HG03139 (cell line): ENCODE results near the gene ACADS.

Source experiments
- ATAC-seq: cut with Tn5 transposase; IDR thresholded peaks from one replicate; pipeline ENCODE4 v1.9.1; 2021; ENCODE audit not compliant: unreplicated experiment

The ACADS gene

GRCh38 chr12:120700886-120701285, 24.7 kb upstream of the ACADS start:
- ATAC-seq: no peak

DNA sequence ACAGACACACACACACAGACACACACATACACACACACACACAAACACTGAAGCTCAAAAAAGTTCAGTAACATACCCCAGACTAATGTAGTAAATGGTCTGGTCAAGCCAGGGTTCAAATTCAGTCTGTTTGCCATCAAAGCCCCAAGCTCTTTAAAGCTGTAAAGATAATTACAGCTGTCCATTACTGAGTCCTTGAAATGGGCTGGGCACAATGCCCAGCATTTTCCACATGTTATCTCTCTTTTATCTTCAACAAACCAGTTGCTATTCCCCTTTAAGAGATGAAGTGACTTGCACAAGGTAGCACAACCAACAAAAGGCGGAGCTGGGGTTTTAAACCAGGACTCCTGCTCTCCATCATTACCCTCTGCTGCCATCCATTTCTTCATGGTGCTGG, 23.0 kb upstream of the ACADS start:
- ATAC-seq: no peak

- ATAC-seq: no peak
Measured at GRCh38 chr12:120703311-120703942, 22.2 kb upstream of the ACADS start.

- ATAC-seq: no peak
Measured at GRCh38 chr12:120705618-120706017, 20.0 kb upstream of the ACADS start.

GRCh38 chr12:120706029-120706428, 19.6 kb upstream of the ACADS start:
- ATAC-seq: no peak

- ATAC-seq: no peak
Measured at GRCh38 chr12:120708651-120709050, 17.0 kb upstream of the ACADS start.

- peak; percentile 52 for ATAC-seq
Measured at GRCh38 chr12:120710031-120710804, 15.4 kb upstream of the ACADS start, which contains the start of gene UNC119B. TSS of gene UNC119B (plus strand) at chr12:120710458. CDS start at chr12:120710475, 17 bp downstream.

DNA sequence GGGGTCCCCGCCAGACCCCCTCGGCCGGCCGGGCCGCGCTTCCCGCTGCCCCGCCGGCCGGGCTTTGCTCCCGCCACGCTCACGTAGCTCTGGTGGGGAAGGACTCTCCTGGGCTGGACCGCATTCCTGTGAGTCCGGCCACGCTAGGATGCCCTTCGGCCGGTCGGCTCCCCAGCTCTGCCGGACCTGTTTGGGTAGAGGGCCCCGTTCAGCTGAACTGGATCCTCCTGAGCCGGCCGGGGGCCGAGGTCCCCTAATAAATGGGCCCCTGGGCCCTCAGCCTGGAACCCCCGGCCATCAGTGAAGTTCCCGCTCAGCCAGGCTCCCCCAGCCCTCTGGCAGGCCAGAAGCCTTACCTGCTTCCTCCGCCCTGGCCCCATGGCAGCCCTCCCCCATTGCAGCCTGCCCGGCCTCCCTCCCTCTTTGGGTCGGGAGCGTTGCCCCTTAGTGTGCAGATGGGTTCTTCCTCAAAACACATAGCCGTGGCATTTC, 14.8 kb upstream of the ACADS start:
- ATAC-seq: peak; percentile 21

GRCh38 chr12:120711411-120711810, 14.2 kb upstream of the ACADS start:
- ATAC-seq: no peak

GRCh38 chr12:120712610-120713009, 13.0 kb upstream of the ACADS start:
- ATAC-seq: no peak

DNA sequence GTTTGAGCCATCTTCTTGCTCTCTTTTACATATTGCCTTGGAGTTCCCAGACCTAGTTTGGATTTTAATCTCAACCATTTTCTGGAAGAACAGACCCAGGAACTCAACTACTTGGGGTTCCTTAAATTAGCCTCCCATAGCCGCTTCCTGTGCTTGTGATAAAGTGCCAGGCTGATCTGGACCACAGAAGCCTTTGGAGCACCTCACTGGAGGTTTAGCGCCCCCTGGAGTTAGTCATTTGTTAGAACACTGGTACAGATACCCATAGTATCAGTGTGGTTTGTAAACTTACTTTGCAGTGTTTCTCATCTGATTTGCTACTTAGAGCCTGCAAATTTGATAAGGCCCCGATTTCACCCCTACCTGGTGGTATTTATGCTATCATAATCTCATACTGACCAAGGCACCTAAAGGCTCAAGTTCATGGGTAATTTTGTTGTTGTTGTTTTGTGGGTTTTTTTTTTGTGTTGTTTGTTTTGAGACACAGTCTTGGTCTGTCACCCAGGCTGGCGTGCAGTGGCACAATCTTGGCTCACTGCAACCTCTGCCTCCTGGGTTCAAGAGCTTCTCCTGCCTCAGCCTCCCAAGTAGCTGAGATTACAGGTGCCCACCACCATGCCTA, 11.7 kb upstream of the ACADS start:
- ATAC-seq: no peak

DNA sequence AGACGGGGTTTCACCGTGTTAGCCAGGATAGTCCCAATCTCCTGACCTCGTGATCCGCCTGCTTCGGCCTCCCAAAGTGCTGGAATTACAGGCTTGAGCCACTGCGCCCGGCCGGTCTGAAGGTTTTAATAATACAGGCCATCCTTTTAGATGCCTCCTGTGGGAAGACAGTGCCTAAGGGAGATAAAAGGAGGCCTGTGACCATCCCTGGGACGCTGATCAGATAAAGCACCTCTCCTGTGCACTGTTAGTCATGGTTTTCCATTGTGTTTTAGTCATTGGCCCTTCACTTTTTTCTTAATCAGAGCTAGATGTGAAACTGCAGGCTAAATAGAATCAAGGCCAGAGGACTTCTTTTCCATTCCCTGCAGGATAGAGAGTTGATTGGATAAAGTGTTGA, 7.6 kb upstream of the ACADS start:
- no peak for ATAC-seq

- no peak for ATAC-seq
Measured at GRCh38 chr12:120719072-120719471, 6.6 kb upstream of the ACADS start.

- ATAC-seq: no peak
Measured at GRCh38 chr12:120719496-120720233, 6.0 kb upstream of the ACADS start.

GRCh38 chr12:120720234-120720986, 5.2 kb upstream of the ACADS start:
- no peak for ATAC-seq

GRCh38 chr12:120720987-120721801, 4.4 kb upstream of the ACADS start:
- ATAC-seq: no peak

GRCh38 chr12:120721866-120722265, 3.8 kb upstream of the ACADS start:
- no peak for ATAC-seq

- no peak for ATAC-seq
Measured at GRCh38 chr12:120722784-120723183, 2.8 kb upstream of the ACADS start.

DNA sequence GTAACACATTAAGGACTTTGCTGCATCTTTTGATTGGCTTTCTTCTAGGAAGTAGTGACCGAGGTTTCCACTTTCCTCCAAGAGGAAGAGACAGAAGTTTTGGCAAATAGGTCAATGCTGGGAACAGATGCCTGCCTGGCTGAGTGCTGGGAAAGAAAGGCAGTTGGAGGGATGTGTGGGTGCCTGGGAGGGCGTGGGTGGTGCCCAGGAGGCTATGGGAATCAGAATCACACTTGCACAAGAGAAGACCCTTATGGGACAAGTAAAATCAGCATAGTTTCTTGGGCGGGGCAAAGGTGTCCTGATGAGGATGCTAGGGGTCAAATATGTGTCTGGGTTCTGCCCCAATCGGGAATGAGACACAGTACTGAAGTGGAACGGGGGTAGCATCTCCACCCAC, 906 bp upstream of the ACADS start:
- ATAC-seq: no peak
